ENCODE results near the gene TTC33.
A peak's percentile ranks its signal among the peaks of the same experiment; 100 is the strongest.

Gene TTC33

GRCh38 chr5:40779561-40779960 lies 23.8 kb upstream of the TTC33 start:
- no peak for TF ChIP-seq TAF1 (IDR thresholded peaks at IDR 0.05; ENCODE audit: low read depth, low read length)
- no peak for TF ChIP-seq PAX5 (IDR thresholded peaks at IDR 0.05; ENCODE audit: insufficient read depth, low read length, severe bottlenecking)
- TF ChIP-seq POLR2AphosphoS5 (IDR thresholded peaks at IDR 0.05; ENCODE audit: low read depth, low read length): no peak
- TF ChIP-seq POU2F2 (IDR thresholded peaks at IDR 0.05; ENCODE audit: low read depth, low read length): no peak
- no peak for TF ChIP-seq POLR2A (IDR thresholded peaks at IDR 0.05; ENCODE audit: low read depth, low read length)
- TF ChIP-seq SPI1 (IDR thresholded peaks at IDR 0.05; ENCODE audit: low read depth, low read length): no peak
- DNase-seq (ENCODE audit: insufficient read length, low spot score) (no peak), FAIRE-seq (no peak)

- FAIRE-seq (no peak), DNase-seq (ENCODE audit: insufficient read length, low spot score) (no peak)
- no peak for TF ChIP-seq POU2F2 (IDR thresholded peaks at IDR 0.05; ENCODE audit: low read depth, low read length)
- no peak for TF ChIP-seq POLR2A (IDR thresholded peaks at IDR 0.05; ENCODE audit: low read depth, low read length)
- TF ChIP-seq SPI1 (IDR thresholded peaks at IDR 0.05; ENCODE audit: low read depth, low read length): no peak
- no peak for TF ChIP-seq PAX5 (IDR thresholded peaks at IDR 0.05; ENCODE audit: insufficient read depth, low read length, severe bottlenecking)
- TF ChIP-seq TAF1 (IDR thresholded peaks at IDR 0.05; ENCODE audit: low read depth, low read length): no peak
- no peak for TF ChIP-seq POLR2AphosphoS5 (IDR thresholded peaks at IDR 0.05; ENCODE audit: low read depth, low read length)
These were observed 22.4 kb upstream of the TTC33 start for GRCh38 chr5:40778133-40778532.

DNA sequence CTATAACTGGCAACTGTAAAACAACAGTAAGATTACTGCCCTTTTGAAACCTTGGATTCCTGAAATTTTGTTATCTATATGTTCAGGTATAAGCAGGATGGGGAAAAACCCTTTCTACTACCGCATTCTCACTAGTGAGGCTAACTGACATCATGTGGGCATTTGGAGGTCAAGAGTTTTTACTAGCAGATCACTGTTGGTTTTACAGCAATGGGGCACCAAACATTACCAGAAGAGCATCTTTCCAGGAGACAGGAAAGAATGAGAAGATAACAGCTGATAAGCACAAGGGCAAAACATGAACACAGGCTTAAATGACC lies 20.9 kb upstream of the TTC33 start:
- DNase-seq (ENCODE audit: insufficient read length, low spot score) (no peak), FAIRE-seq (no peak)
- no peak for TF ChIP-seq POLR2A (IDR thresholded peaks at IDR 0.05; ENCODE audit: low read depth, low read length)
- TF ChIP-seq POU2F2 (IDR thresholded peaks at IDR 0.05; ENCODE audit: low read depth, low read length): no peak
- no peak for TF ChIP-seq TAF1 (IDR thresholded peaks at IDR 0.05; ENCODE audit: low read depth, low read length)
- no peak for TF ChIP-seq SPI1 (IDR thresholded peaks at IDR 0.05; ENCODE audit: low read depth, low read length)
- TF ChIP-seq POLR2AphosphoS5 (IDR thresholded peaks at IDR 0.05; ENCODE audit: low read depth, low read length): no peak
- no peak for TF ChIP-seq PAX5 (IDR thresholded peaks at IDR 0.05; ENCODE audit: insufficient read depth, low read length, severe bottlenecking)

GRCh38 chr5:40775846-40776657 lies 20.3 kb upstream of the TTC33 start:
- TF ChIP-seq POLR2AphosphoS5 (IDR thresholded peaks at IDR 0.05; ENCODE audit: low read depth, low read length) (no peak), TAF1 (IDR thresholded peaks at IDR 0.05; ENCODE audit: low read depth, low read length) (no peak), SPI1 (IDR thresholded peaks at IDR 0.05; ENCODE audit: low read depth, low read length) (peak; percentile 64), POU2F2 (IDR thresholded peaks at IDR 0.05; ENCODE audit: low read depth, low read length) (no peak)
- FAIRE-seq: no peak
- DNase-seq (ENCODE audit: insufficient read length, low spot score): no peak

DNA sequence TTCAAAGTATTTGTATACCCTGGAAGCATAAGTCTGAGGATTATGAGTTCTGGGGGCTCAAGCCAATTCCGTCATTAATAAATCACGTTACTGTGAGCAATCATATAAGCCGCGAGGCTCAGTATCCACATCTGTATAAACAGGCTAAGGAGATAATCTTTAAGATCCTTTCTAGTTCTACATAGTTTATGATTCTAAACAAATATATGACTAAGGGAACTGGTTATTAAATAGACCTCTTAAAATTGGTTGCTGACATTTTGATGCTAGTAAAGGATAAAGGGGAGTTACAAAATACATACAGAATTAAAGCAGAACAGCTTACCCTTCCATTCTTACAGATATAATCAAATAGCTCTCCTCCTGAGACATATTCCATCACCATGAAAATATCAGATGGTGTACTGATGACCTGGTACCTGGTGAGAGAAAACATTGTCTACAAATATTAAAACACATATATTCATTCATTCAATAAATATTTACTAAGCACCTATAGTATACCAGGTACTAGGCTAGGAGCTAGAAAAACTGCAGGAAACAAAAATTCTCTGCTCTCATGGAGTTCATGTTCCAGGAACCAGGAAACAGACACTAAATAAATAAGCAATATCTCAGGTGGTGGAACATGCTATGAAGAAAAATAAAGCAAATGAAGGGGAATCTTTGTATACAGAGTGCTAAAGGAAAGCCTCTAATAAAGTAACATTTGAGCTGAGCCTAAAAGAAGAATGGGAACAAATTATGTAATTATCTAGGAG lies 19.5 kb upstream of the TTC33 start:
- TF ChIP-seq POLR2AphosphoS5 (IDR thresholded peaks at IDR 0.05; ENCODE audit: low read depth, low read length): no peak
- TF ChIP-seq SPI1 (IDR thresholded peaks at IDR 0.05; ENCODE audit: low read depth, low read length): no peak
- TF ChIP-seq POU2F2 (IDR thresholded peaks at IDR 0.05; ENCODE audit: low read depth, low read length): no peak
- TF ChIP-seq POLR2A (IDR thresholded peaks at IDR 0.05; ENCODE audit: low read depth, low read length): no peak
- no peak for TF ChIP-seq TAF1 (IDR thresholded peaks at IDR 0.05; ENCODE audit: low read depth, low read length)
- no peak for TF ChIP-seq PAX5 (IDR thresholded peaks at IDR 0.05; ENCODE audit: insufficient read depth, low read length, severe bottlenecking)
- FAIRE-seq (no peak), DNase-seq (ENCODE audit: insufficient read length, low spot score) (no peak)

DNA sequence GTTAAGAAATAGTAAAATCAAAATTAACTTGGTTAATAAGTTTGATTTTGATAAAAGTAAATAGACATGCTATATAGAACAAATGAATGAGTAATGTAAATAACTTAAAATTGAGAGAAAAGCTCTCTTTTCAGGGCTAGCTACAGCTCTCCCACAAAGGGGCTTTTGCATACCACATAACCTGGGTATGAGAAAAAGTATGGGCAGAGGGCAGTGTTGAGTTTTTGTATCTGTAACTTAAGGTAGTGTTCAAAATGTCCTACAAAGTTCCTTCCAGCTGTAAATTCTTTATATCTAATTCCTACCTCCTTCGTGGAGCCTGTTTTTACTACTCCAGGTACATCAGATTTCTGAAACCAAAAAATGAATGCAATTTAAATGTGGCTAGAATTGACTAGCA lies 18.9 kb upstream of the TTC33 start:
- no peak for FAIRE-seq
- no peak for DNase-seq (ENCODE audit: insufficient read length, low spot score)
- TF ChIP-seq PAX5 (IDR thresholded peaks at IDR 0.05; ENCODE audit: insufficient read depth, low read length, severe bottlenecking) (no peak), POLR2A (IDR thresholded peaks at IDR 0.05; ENCODE audit: low read depth, low read length) (no peak), SPI1 (IDR thresholded peaks at IDR 0.05; ENCODE audit: low read depth, low read length) (no peak), TAF1 (IDR thresholded peaks at IDR 0.05; ENCODE audit: low read depth, low read length) (no peak), POLR2AphosphoS5 (IDR thresholded peaks at IDR 0.05; ENCODE audit: low read depth, low read length) (no peak), POU2F2 (IDR thresholded peaks at IDR 0.05; ENCODE audit: low read depth, low read length) (no peak)

DNA sequence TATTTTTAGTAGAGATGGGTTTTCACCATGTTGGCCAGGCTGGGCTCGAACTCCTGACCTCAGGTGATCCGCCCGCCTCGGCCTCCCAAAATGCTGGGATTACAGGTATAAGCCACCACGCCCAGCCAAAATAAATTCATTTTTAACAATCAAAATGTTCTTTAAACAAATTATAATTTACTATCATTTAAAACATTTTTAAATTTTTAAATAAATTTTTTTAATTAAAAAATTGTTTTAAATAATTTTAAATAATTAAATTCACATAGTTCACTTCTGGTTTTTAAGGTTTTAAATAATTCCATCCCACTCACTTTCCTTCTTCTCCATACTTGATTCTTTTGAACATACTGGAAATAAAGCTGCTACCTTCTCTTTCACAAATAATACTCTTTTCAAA lies 15.0 kb upstream of the TTC33 start:
- TF ChIP-seq POLR2AphosphoS5 (IDR thresholded peaks at IDR 0.05; ENCODE audit: low read depth, low read length): no peak
- FAIRE-seq (no peak), DNase-seq (ENCODE audit: insufficient read length, low spot score) (no peak)

DNA sequence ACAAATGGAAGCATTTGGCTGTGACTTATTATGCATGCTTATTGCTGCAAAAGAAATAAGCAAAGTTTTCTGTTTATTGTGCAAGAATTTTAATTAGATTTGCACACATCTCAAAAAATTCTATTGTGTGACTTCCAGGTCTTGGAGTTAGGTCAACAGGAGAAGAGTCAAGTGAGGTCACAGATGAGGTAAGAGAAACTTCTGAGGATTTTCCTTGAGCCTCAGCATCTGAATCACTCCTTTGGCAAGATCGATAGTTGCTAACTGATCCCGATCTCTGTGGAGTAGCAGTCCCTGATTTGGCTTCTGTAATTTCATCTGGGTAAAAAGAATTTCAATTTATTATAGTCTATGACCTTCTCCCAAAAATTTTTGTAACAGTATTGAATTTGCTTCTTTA lies 6.9 kb upstream of the TTC33 start:
- no peak for TF ChIP-seq PAX5 (IDR thresholded peaks at IDR 0.05; ENCODE audit: insufficient read depth, low read length, severe bottlenecking)
- TF ChIP-seq POU2F2 (IDR thresholded peaks at IDR 0.05; ENCODE audit: low read depth, low read length): no peak
- TF ChIP-seq POLR2A (IDR thresholded peaks at IDR 0.05; ENCODE audit: low read depth, low read length): no peak
- TF ChIP-seq POLR2AphosphoS5 (IDR thresholded peaks at IDR 0.05; ENCODE audit: low read depth, low read length): no peak
- TF ChIP-seq SPI1 (IDR thresholded peaks at IDR 0.05; ENCODE audit: low read depth, low read length): no peak
- TF ChIP-seq TAF1 (IDR thresholded peaks at IDR 0.05; ENCODE audit: low read depth, low read length): no peak
- no peak for FAIRE-seq
- no peak for DNase-seq (ENCODE audit: insufficient read length, low spot score)

- DNase-seq (ENCODE audit: insufficient read length, low spot score) (no peak), FAIRE-seq (no peak)
- no peak for TF ChIP-seq PAX5 (IDR thresholded peaks at IDR 0.05; ENCODE audit: insufficient read depth, low read length, severe bottlenecking)
- no peak for TF ChIP-seq SPI1 (IDR thresholded peaks at IDR 0.05; ENCODE audit: low read depth, low read length)
- TF ChIP-seq POLR2AphosphoS5 (IDR thresholded peaks at IDR 0.05; ENCODE audit: low read depth, low read length): no peak
- no peak for TF ChIP-seq POLR2A (IDR thresholded peaks at IDR 0.05; ENCODE audit: low read depth, low read length)
- no peak for TF ChIP-seq POU2F2 (IDR thresholded peaks at IDR 0.05; ENCODE audit: low read depth, low read length)
- TF ChIP-seq TAF1 (IDR thresholded peaks at IDR 0.05; ENCODE audit: low read depth, low read length): no peak
These were observed 1.6 kb upstream of the TTC33 start for GRCh38 chr5:40757400-40757799.

DNA sequence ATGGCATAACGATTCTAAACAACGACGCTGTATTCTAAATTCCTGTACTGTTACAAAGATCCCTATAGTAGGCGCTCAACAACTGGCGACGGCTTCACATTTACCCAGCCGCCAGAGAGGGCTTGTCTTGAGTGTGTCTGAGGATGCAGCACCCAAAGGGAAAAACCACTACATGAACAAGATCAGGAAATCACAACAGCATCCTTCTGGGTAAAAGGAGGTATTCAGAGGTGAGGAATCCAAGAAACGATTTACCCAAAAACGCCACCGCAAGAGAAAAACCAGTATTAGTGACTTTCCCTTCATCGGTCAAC lies 711 bp downstream of the TTC33 start:
- DNase-seq (ENCODE audit: insufficient read length, low spot score) (peak; percentile 39), FAIRE-seq (peak; percentile 70)
- TF ChIP-seq SPI1 (IDR thresholded peaks at IDR 0.05; ENCODE audit: low read depth, low read length) (no peak), TAF1 (IDR thresholded peaks at IDR 0.05; ENCODE audit: low read depth, low read length) (peak; percentile 36; the same call in 1 of the 2 replicates), PAX5 (IDR thresholded peaks at IDR 0.05; ENCODE audit: insufficient read depth, low read length, severe bottlenecking) (no peak), POLR2A (IDR thresholded peaks at IDR 0.05; ENCODE audit: low read depth, low read length) (no peak), POU2F2 (IDR thresholded peaks at IDR 0.05; ENCODE audit: low read depth, low read length) (no peak), POLR2AphosphoS5 (IDR thresholded peaks at IDR 0.05; ENCODE audit: low read depth, low read length) (0 out of 2 replicates have a peak, but pooled peaks have one; percentile 14)

Measured in GM12891 (cell line).